MCF 10A (cell line): ENCODE data around the gene NPW. TPM values are rescaled to one million over a fixed set of nuclear protein-coding genes. Genes with fewer than 3 reads are reported as not detected.

Experiments used
- BruUV-seq: library from RNA; stranded (reverse); fragments of 400-500 nt; replicated peaks from 2 replicates; lab custom pipeline; 2021; lab: Mats Ljungman, UMichigan
- CTCF ChIA-PET: fragments of 300-600 bp; sonication (Branson Sonifier 250); formaldehyde crosslinking; extraction: SDS; loops from one replicate; lab custom pipeline; 2021; ENCODE audit warnings: antibody characterized with exemption, inconsistent platforms; lab: Yijun Ruan, JAX
- POLR2A ChIA-PET: fragments of 300-600, 350-650 bp; sonication (Branson Sonifier 250); formaldehyde crosslinking; extraction: SDS; loops from one replicate; lab custom pipeline; 2020; ENCODE audit warnings: antibody characterized with exemption, inconsistent platforms; lab: Yijun Ruan, JAX
- DNase-seq: peaks from one replicate; pipeline ENCODE4 v3.0.0-alpha.2; 2018; ENCODE audit not compliant: unreplicated experiment
- H3K27ac Mint-ChIP-seq: one replicate; pipeline ENCODE4 v1.8.0; 2022; ENCODE audit warnings: mild to moderate bottlenecking, low read depth, mixed read lengths; ENCODE audit not compliant: unreplicated experiment
- H3K27me3 Mint-ChIP-seq: one replicate; pipeline ENCODE4 v1.8.0; 2022; ENCODE audit warnings: mixed read lengths; ENCODE audit not compliant: insufficient read depth, unreplicated experiment
- H3K36me3 Mint-ChIP-seq: one replicate; pipeline ENCODE4 v1.8.0; 2022; ENCODE audit warnings: mild to moderate bottlenecking, moderate library complexity, mixed read lengths; ENCODE audit not compliant: insufficient read depth, unreplicated experiment
- H3K4me1 Mint-ChIP-seq: one replicate; pipeline ENCODE4 v1.8.0; 2022; ENCODE audit warnings: mixed read lengths; ENCODE audit not compliant: insufficient read depth, unreplicated experiment
- H3K4me3 Mint-ChIP-seq: one replicate; pipeline ENCODE4 v1.8.0; 2022; ENCODE audit warnings: mild to moderate bottlenecking, moderate library complexity, mixed read lengths; ENCODE audit not compliant: unreplicated experiment
- H3K9me3 Mint-ChIP-seq: one replicate; pipeline ENCODE4 v1.8.0; 2022; ENCODE audit warnings: mixed read lengths; ENCODE audit not compliant: unreplicated experiment
- intact Hi-C: fragments of 100-400 bp; cut with micrococcal nuclease; formaldehyde crosslinking; loops from 2 replicates; pipeline ENCODE4 v1.14.1; 2022
- total RNA-seq: library from RNA; stranded (reverse); gene quantifications from 2 replicates; pipeline ENCODE4 v1.2.3, GENCODE V29; 2022
- TF ChIP-seq, protein P1 (sequence below): fragments of 200-600 bp; IDR thresholded peaks from one replicate; pipeline ENCODE4 v1.8.0; 2022; ENCODE audit warnings: antibody characterized with exemption, mild to moderate bottlenecking; ENCODE audit not compliant: unreplicated experiment

The NPW gene
- total RNA-seq, 1 experiment from 2014 or later, result 4.9 TPM

- DNase-seq, result peak; percentile 85
- BruUV-seq, result no TSS peak
- intact Hi-C loops, result no loop called here
- Mint-ChIP-seq H3K4me1 (peaks cover 17% of the 10 kb centered on the region), H3K9me3 (no peaks in the 10 kb centered on the region), H3K4me3 (no peak overlapping the region), H3K27ac (peak overlapping the region; percentile 59), H3K36me3 (peaks cover 54% of the 10 kb centered on the region), H3K27me3 (no peaks in the 10 kb centered on the region)
- CTCF ChIA-PET, result interaction anchor here (0.6 to 2.8 kb wide), 22 partner anchors 9 to 259 kb away, joined by 3 to 13 read pairs (median 4); partner anchors contain the start of genes RAB26 and RPS2
- TF ChIP-seq, protein P1, sequence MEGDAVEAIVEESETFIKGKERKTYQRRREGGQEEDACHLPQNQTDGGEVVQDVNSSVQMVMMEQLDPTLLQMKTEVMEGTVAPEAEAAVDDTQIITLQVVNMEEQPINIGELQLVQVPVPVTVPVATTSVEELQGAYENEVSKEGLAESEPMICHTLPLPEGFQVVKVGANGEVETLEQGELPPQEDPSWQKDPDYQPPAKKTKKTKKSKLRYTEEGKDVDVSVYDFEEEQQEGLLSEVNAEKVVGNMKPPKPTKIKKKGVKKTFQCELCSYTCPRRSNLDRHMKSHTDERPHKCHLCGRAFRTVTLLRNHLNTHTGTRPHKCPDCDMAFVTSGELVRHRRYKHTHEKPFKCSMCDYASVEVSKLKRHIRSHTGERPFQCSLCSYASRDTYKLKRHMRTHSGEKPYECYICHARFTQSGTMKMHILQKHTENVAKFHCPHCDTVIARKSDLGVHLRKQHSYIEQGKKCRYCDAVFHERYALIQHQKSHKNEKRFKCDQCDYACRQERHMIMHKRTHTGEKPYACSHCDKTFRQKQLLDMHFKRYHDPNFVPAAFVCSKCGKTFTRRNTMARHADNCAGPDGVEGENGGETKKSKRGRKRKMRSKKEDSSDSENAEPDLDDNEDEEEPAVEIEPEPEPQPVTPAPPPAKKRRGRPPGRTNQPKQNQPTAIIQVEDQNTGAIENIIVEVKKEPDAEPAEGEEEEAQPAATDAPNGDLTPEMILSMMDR, result peak; percentile 92
- POLR2A ChIA-PET, result interaction anchor here (0.6 to 2.5 kb wide), 8 partner anchors 9 to 1447 kb away, joined by 3 to 18 read pairs (median 4); partner anchors contain the start of gene RPS2
Observed at GRCh38 chr16:2003827-2004641, 15.6 kb upstream of the NPW start.

- ChIA-PET POLR2A (interaction anchor here (0.6 to 2.5 kb wide), 6 partner anchors 10 to 508 kb away, joined by 3 to 18 read pairs (median 3); partner anchors contain the start of genes RPS2 and TBL3), CTCF (interaction anchor here (0.5 to 2.8 kb wide), 14 partner anchors 8 to 230 kb away, joined by 3 to 13 read pairs (median 4); partner anchors contain the start of genes NOXO1 and RAB26)
- Mint-ChIP-seq H3K27ac (peak overlapping the region; percentile 59), H3K4me3 (no peak overlapping the region), H3K27me3 (no peaks in the 10 kb centered on the region), H3K36me3 (peaks cover 54% of the 10 kb centered on the region), H3K4me1 (peaks cover 17% of the 10 kb centered on the region), H3K9me3 (no peaks in the 10 kb centered on the region)
- no peak for DNase-seq
- TF ChIP-seq, protein P1, result no peak
- intact Hi-C loops, result no loop called here
- BruUV-seq, result no TSS peak
Observed at GRCh38 chr16:2004795-2005517, 14.6 kb upstream of the NPW start.

DNA sequence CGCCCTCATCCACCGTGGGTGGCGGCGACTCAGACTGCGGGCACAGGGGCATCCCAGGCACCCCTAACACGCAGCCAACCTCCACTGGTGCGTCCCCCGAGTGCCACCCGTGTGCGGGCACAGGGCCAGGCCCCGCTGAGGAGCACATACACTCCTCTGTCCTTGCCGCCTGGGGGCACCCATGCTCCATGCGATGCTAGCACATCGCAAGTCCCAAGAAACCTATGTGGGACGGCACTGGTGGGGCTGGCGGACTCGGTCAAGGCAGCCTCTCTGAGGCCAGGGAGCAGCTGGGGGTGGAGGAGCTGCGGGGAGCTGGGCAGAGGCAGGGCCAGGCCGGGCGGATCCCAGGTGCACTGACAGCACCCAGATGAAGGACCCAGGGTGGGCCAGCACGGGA lies 13.9 kb upstream of the NPW start:
- POLR2A ChIA-PET, result interaction anchor here (1.0 to 4.2 kb wide), 4 partner anchors 9 to 41 kb away, joined by 3 to 41 read pairs (median 10); partner anchors contain the start of genes RPS2 and TBL3
- peaks cover 17% of the 10 kb centered on the region for H3K4me1 Mint-ChIP-seq
- intact Hi-C loops, result no loop called here
- H3K27ac Mint-ChIP-seq, result no peak overlapping the region
- no TSS peak for BruUV-seq
- peaks cover 48% of the 10 kb centered on the region for H3K36me3 Mint-ChIP-seq
- no peaks in the 10 kb centered on the region for H3K27me3 Mint-ChIP-seq
- no peak for DNase-seq
- TF ChIP-seq, protein P1, result no peak
- H3K4me3 Mint-ChIP-seq, result peak overlapping the region; percentile 79
- CTCF ChIA-PET, result interaction anchor here (0.5 to 2.8 kb wide), 3 partner anchors 135 to 231 kb away, joined by 3 to 13 read pairs (median 4); no protein-coding TSS in a partner anchor
- no peaks in the 10 kb centered on the region for H3K9me3 Mint-ChIP-seq
